Liver (tissue), 9 donors: ENCODE data around the gene TRIM38. TPM values are rescaled to one million over a fixed set of nuclear protein-coding genes. Genes with fewer than 3 reads are reported as not detected.

Experiments used
- DNase-seq: peaks from one replicate; pipeline ENCODE4 v3.0.0-alpha.2; 2017; ENCODE audit warnings: low spot score
- H3K27ac ChIP-seq, 2 donors: one replicate each; pipeline ENCODE4 v1.7.0; 2013; ENCODE audit warnings: inconsistent platforms in 2 of 2, low read length in 2 of 2, control low read depth in 1 of 2, low read depth in 1 of 2, mild to moderate bottlenecking in 1 of 2
- H3K27me3 ChIP-seq, 4 donors: one replicate each; pipeline versions ENCODE4 v1.6.1 to v1.7.0; 2013; ENCODE audit warnings: low read length in 3 of 4, inconsistent platforms in 1 of 4, mild to moderate bottlenecking in 1 of 4, moderate library complexity in 1 of 4; ENCODE audit not compliant: control insufficient read depth in 4 of 4, insufficient read depth in 4 of 4
- H3K36me3 ChIP-seq, 4 donors: one replicate each; pipeline versions ENCODE4 v1.6.1 to v1.7.0; 2013; ENCODE audit warnings: low read length in 3 of 4, mild to moderate bottlenecking in 3 of 4, low read depth in 1 of 4, moderate library complexity in 1 of 4; ENCODE audit not compliant: control insufficient read depth in 4 of 4, insufficient read depth in 3 of 4
- H3K4me1 ChIP-seq, 4 donors: one replicate each; pipeline versions ENCODE4 v1.6.1 to v1.7.0; 2013; ENCODE audit warnings: low read length in 3 of 4, mild to moderate bottlenecking in 3 of 4, moderate library complexity in 1 of 4; ENCODE audit not compliant: control insufficient read depth in 4 of 4, insufficient read depth in 4 of 4
- H3K4me3 ChIP-seq, 3 donors: one replicate each; pipeline versions ENCODE4 v1.6.1 to v1.7.0; 2013; ENCODE audit warnings: low read length in 3 of 3, control low read depth in 1 of 3, low read depth in 1 of 3, mild to moderate bottlenecking in 1 of 3
- H3K9ac ChIP-seq, 2 donors: one replicate each; pipeline ENCODE4 v1.7.0; 2013; ENCODE audit warnings: low read length in 2 of 2, mild to moderate bottlenecking in 2 of 2, moderate library complexity in 2 of 2, control low read depth in 1 of 2, low read depth in 1 of 2
- H3K9me3 ChIP-seq, 4 donors: one replicate each; pipeline versions ENCODE4 v1.6.1 to v1.7.0; 2013; ENCODE audit warnings: low read length in 3 of 4; ENCODE audit not compliant: control insufficient read depth in 4 of 4
- CTCF ChIP-seq: fragments of 150-350 bp; IDR thresholded peaks from 2 replicates; pipeline ENCODE4 v1.5.1; 2017; ENCODE audit warnings: improper control_type of control experiment, low read depth, low read length; ENCODE audit not compliant: missing input control
- EGR1 ChIP-seq, 2 donors: IDR thresholded peaks; 2 replicates each; pipeline ENCODE4 v1.6.1; 2016 to 2018; ENCODE audit warnings: antibody characterized with exemption in 2 of 2, low read depth in 2 of 2
- FOXA1 ChIP-seq: IDR thresholded peaks from 2 replicates; pipeline ENCODE4 v1.6.1; 2016; ENCODE audit warnings: antibody characterized with exemption
- FOXA2 ChIP-seq: IDR thresholded peaks from 2 replicates; pipeline ENCODE4 v1.6.1; 2016; ENCODE audit warnings: antibody characterized with exemption
- GABPA ChIP-seq, 2 donors: IDR thresholded peaks in 1 of 2; conservative IDR thresholded peaks in 1 of 2; 2 replicates each; pipeline ENCODE4 v1.6.1; 2016; ENCODE audit warnings: antibody characterized with exemption in 2 of 2, mild to moderate bottlenecking in 1 of 2, moderate library complexity in 1 of 2
- HNF4A ChIP-seq, 2 donors: conservative IDR thresholded peaks; 2 replicates each; pipeline ENCODE4 v1.6.1; 2016; ENCODE audit warnings: antibody characterized with exemption in 2 of 2, mild to moderate bottlenecking in 2 of 2
- HNF4G ChIP-seq: IDR thresholded peaks from 2 replicates; pipeline ENCODE4 v1.6.1; 2016; ENCODE audit warnings: antibody characterized with exemption
- JUND ChIP-seq, 2 donors: IDR thresholded peaks; 2 replicates each; pipeline ENCODE4 v1.6.1; 2016; ENCODE audit warnings: antibody characterized with exemption in 2 of 2
- MAX ChIP-seq: IDR thresholded peaks from 2 replicates; pipeline ENCODE4 v1.6.1; 2016; ENCODE audit warnings: antibody characterized with exemption
- NR2F2 ChIP-seq: IDR thresholded peaks from 2 replicates; pipeline ENCODE4 v1.6.1; 2016; ENCODE audit warnings: antibody characterized with exemption
- RAD21 ChIP-seq, 2 donors: IDR thresholded peaks; 2 replicates each; pipeline ENCODE4 v1.6.1; 2016; ENCODE audit warnings: antibody characterized with exemption in 2 of 2, mild to moderate bottlenecking in 2 of 2
- REST ChIP-seq: IDR thresholded peaks from 2 replicates; pipeline ENCODE4 v1.6.1; 2016; ENCODE audit warnings: antibody characterized with exemption, mild to moderate bottlenecking
- RXRA ChIP-seq, 2 donors: IDR thresholded peaks; 2 replicates each; pipeline ENCODE4 v1.6.1; 2017 to 2018; ENCODE audit warnings: antibody characterized with exemption in 2 of 2, mild to moderate bottlenecking in 1 of 2
- SP1 ChIP-seq: IDR thresholded peaks from 2 replicates; pipeline ENCODE4 v1.6.1; 2018; ENCODE audit warnings: antibody characterized with exemption, mild to moderate bottlenecking
- TAF1 ChIP-seq: conservative IDR thresholded peaks from 2 replicates; pipeline ENCODE4 v1.6.1; 2016; ENCODE audit warnings: antibody characterized with exemption, mild to moderate bottlenecking
- YY1 ChIP-seq: IDR thresholded peaks from 2 replicates; pipeline ENCODE4 v1.6.1; 2016; ENCODE audit warnings: antibody characterized with exemption, mild to moderate bottlenecking
- ZBTB33 ChIP-seq: IDR thresholded peaks from 2 replicates; pipeline ENCODE4 v1.6.1; 2016; ENCODE audit warnings: antibody characterized with exemption
- WGBS: extraction: QIAGEN DNeasy Blood & Tissue Kit; methylation state at CpG from one replicate; pipeline ENCODE4 v1.1.7; 2013; 5-methylcytosine and 5-hydroxymethylcytosine counted together
- polyA plus RNA-seq, 2 donors: library from polyadenylated mRNA; stranded (reverse) in 1 of 2; unstranded in 1 of 2; fragments of 200-250 nt in 1 of 2; fragments of >200 nt in 1 of 2; fragmentation: Nextera tagmentation in 1 of 2; extraction: Ambion mirVana in 1 of 2; gene quantifications; one replicate each; pipeline versions ENCODE4 v1.2.1 to v1.2.3, GENCODE V29; 2013 to 2015
- total RNA-seq, 2 donors: library from RNA; depleted of rRNA; stranded (reverse); fragments of >200 nt; gene quantifications; one replicate each; pipeline ENCODE4 v1.2.3, GENCODE V29; 2014
- TF ChIP-seq, protein P1 (sequence below): IDR thresholded peaks from 2 replicates; pipeline ENCODE4 v1.6.1; 2016; ENCODE audit warnings: antibody characterized with exemption
- donor health status: healthy.
- donor health status: healthy.
- donor health status: healthy.
- donor health status: healthy.
- donor health status: healthy.

Gene TRIM38
- total and polyA plus RNA-seq, 4 donors = 1.5 to 3.9 (median 2.9) TPM

GRCh38 chr6:26022737-26023136 is 60.1 kb downstream of the TRIM38 start:
- no peak for TF ChIP-seq EGR1 (IDR thresholded peaks at IDR 0.05; ENCODE audit: low read depth in 2 of 2)
- no peak for TF ChIP-seq GABPA (IDR thresholded peaks at IDR 0.05 in 1 of 2, conservative IDR thresholded peaks at IDR 0.05 in 1 of 2)
- TF ChIP-seq, protein P1, sequence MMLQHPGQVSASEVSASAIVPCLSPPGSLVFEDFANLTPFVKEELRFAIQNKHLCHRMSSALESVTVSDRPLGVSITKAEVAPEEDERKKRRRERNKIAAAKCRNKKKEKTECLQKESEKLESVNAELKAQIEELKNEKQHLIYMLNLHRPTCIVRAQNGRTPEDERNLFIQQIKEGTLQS = no peak
- TF ChIP-seq MAX = no peak
- no peak for TF ChIP-seq NR2F2
- TF ChIP-seq FOXA1 = no peak
- no peak for TF ChIP-seq CTCF
- no peak for TF ChIP-seq RXRA (IDR thresholded peaks at IDR 0.05)
- no peak for TF ChIP-seq JUND (IDR thresholded peaks at IDR 0.05)
- no peak for TF ChIP-seq HNF4A (conservative IDR thresholded peaks at IDR 0.05)
- Histone ChIP-seq H3K4me1 (peaks cover 0 to 32% (median 12%) of the 10 kb centered on the region in 4 donors), H3K27ac (no peak overlapping the region), H3K9ac (no peak overlapping the region), H3K4me3 (no peak overlapping the region), H3K9me3 (no peaks in the 10 kb centered on the region), H3K27me3 (no peaks in the 10 kb centered on the region), H3K36me3 (no peaks in the 10 kb centered on the region)
- WGBS = 38% methylated on average over 1 of the region's 1 CpG
- no peak for DNase-seq

DNA sequence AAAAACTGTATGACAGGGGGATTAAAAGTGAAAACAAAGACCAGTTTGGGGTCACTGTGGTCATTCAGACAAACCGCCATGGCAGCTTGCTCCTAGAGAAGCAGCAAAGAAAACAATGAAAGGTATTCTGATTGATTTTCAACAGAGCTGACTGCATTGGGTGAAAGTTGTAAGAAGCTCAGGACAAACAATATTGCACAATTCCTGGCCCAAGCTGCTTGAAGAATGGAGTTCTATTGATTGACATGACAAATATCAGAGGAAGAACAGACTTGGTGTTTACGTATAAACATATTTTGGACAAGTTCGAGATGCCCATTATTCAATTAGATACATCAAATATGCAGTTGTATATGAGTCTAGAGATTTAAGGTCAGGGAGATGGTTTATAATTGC is 62.0 kb downstream of the TRIM38 start:
- no peak for TF ChIP-seq REST
- no peak for TF ChIP-seq MAX
- no peak for TF ChIP-seq HNF4G
- no peak for TF ChIP-seq SP1
- no peak for TF ChIP-seq FOXA1
- TF ChIP-seq CTCF = no peak
- TF ChIP-seq TAF1 = no peak
- TF ChIP-seq RXRA (IDR thresholded peaks at IDR 0.05) = no peak
- TF ChIP-seq JUND (IDR thresholded peaks at IDR 0.05) = no peak
- TF ChIP-seq ZBTB33 = no peak
- no peak for TF ChIP-seq GABPA (IDR thresholded peaks at IDR 0.05 in 1 of 2, conservative IDR thresholded peaks at IDR 0.05 in 1 of 2)
- TF ChIP-seq EGR1 (IDR thresholded peaks at IDR 0.05; ENCODE audit: low read depth in 2 of 2) = no peak
- TF ChIP-seq YY1 = no peak
- TF ChIP-seq RAD21 (IDR thresholded peaks at IDR 0.05) = no peak
- TF ChIP-seq, protein P1 = no peak
- no peak for TF ChIP-seq NR2F2
- no peak for TF ChIP-seq FOXA2
- peaks cover 0 to 32% (median 13%) of the 10 kb centered on the region in 4 donors for H3K4me1 ChIP-seq
- 82% methylated on average over 3 of the region's 3 CpGs for WGBS
- no peak overlapping the region for H3K9ac ChIP-seq
- H3K9me3 ChIP-seq = no peaks in the 10 kb centered on the region
- H3K36me3 ChIP-seq = no peaks in the 10 kb centered on the region
- no peak overlapping the region for H3K4me3 ChIP-seq
- H3K27me3 ChIP-seq = no peaks in the 10 kb centered on the region
- DNase-seq = no peak
- H3K27ac ChIP-seq = no peak overlapping the region
